GM12878 (cell line): ENCODE data around the gene WWOX.

Experiments
- CBX5 ChIP-seq: sonication (generic); IDR thresholded peaks from 2 replicates; pipeline ENCODE4 v1.6.1; 2016; ENCODE audit warnings: low read depth, moderate library complexity, mild to moderate bottlenecking, inconsistent platforms
- CTCF ChIP-seq, 3 experiments: IDR thresholded peaks in 2 of 3; conservative IDR thresholded peaks in 1 of 3; 2 replicates each; pipeline ENCODE4 v1.5.1; 2011; ENCODE audit warnings: low read depth in 3 of 3, low read length in 3 of 3, mild to moderate bottlenecking in 3 of 3, control low read depth in 2 of 3, moderate library complexity in 2 of 3, inconsistent platforms in 1 of 3, mixed read lengths in 1 of 3; ENCODE audit not compliant: control insufficient read depth in 2 of 3, insufficient read depth in 1 of 3; ENCODE audit errors: extremely low read depth in 1 of 3
- EZH2 ChIP-seq: IDR thresholded peaks from 2 replicates; pipeline ENCODE4 v1.6.1; 2012; ENCODE audit warnings: low read depth, mild to moderate bottlenecking, control low read depth, inconsistent platforms, low read length, borderline replicate concordance; ENCODE audit not compliant: control insufficient read depth
- HSF1 ChIP-seq: fragments of 150-350 bp; IDR thresholded peaks from 2 replicates; pipeline ENCODE4 v1.6.1; 2014; ENCODE audit warnings: mild to moderate bottlenecking, low read depth, low read length
- JUND ChIP-seq: IDR thresholded peaks from 2 replicates; pipeline ENCODE4 v1.6.1; 2012; ENCODE audit warnings: low read depth, mild to moderate bottlenecking, low read length, improper control_type of control experiment, moderate library complexity
- MAX ChIP-seq: IDR thresholded peaks from 2 replicates; pipeline ENCODE4 v1.6.1; 2012; ENCODE audit warnings: low read depth, low read length, improper control_type of control experiment
- MYC ChIP-seq: IDR thresholded peaks from 2 replicates; pipeline ENCODE4 v1.6.1; 2011; ENCODE audit warnings: mild to moderate bottlenecking, low read length, moderate library complexity, inconsistent platforms; ENCODE audit not compliant: insufficient read depth, insufficient replicate concordance, insufficient read length, severe bottlenecking
- POLR2A ChIP-seq: IDR thresholded peaks from 2 replicates; pipeline ENCODE4 v1.6.1; 2011; ENCODE audit warnings: low read depth, mild to moderate bottlenecking, low read length
- TARDBP ChIP-seq: IDR thresholded peaks from 2 replicates; pipeline ENCODE4 v1.6.1; 2016; ENCODE audit warnings: borderline replicate concordance

GRCh38 chr16:79013930-79014660 is 914.6 kb downstream of the WWOX start:
- TF ChIP-seq HSF1 (no peak), EZH2 (no peak), MAX (no peak), CBX5 (no peak), MYC (no peak), CTCF (IDR thresholded peaks at IDR 0.05 in 2 of 3, conservative IDR thresholded peaks at IDR 0.05 in 1 of 3; ENCODE audit: control insufficient read depth in 2 of 3, extremely low read depth in 1 of 3, insufficient read depth in 1 of 3, low read depth in 3 of 3, low read length in 3 of 3) (no peak), JUND (no peak), TARDBP (no peak), POLR2A (no peak)
